Stomach (tissue), 9 donors: ENCODE data around the gene ANXA5. TPM values are rescaled to one million over a fixed set of nuclear protein-coding genes. Genes with fewer than 3 reads are reported as not detected.
"Not testable (repeated sequence)": the region's sequence is repeated elsewhere in the genome, so short reads cannot be mapped to it uniquely, and the experiment has no call there.

ENCODE experiments used
- DNase-seq, 2 donors: peaks; one replicate each; pipeline versions ENCODE4 v3.0.0 to v3.0.0-alpha.2; 2013 to 2019
- H3K27ac ChIP-seq, 5 donors: fragments of 200-600 bp in 4 of 5; sonication (generic) in 4 of 5; one replicate each; pipeline ENCODE4 v1.5.1; 2013 to 2019; ENCODE audit warnings: mild to moderate bottlenecking in 1 of 5, moderate library complexity in 1 of 5
- H3K27me3 ChIP-seq, 3 donors: fragments of 200-600 bp; sonication (generic); one replicate each; pipeline ENCODE4 v1.5.1; 2017 to 2019; ENCODE audit warnings: mixed run types in 1 of 3
- H3K36me3 ChIP-seq, 4 donors: fragments of 200-600 bp; sonication (generic); 1 replicate in 3 of 4; 2 replicates in 1 of 4; pipeline ENCODE4 v1.5.1; 2016 to 2019
- H3K4me1 ChIP-seq, 4 donors: fragments of 200-600 bp; sonication (generic); one replicate each; pipeline ENCODE4 v1.5.1; 2016 to 2019
- H3K4me3 ChIP-seq, 4 donors: fragments of 200-600 bp; sonication (generic) in 3 of 4; one replicate each; pipeline ENCODE4 v1.5.1; 2016 to 2019; ENCODE audit warnings: mild to moderate bottlenecking in 1 of 4
- H3K9me3 ChIP-seq, 4 donors: fragments of 200-600 bp; sonication (generic); one replicate each; pipeline ENCODE4 v1.5.1; 2016 to 2019
- CTCF ChIP-seq, 7 experiments: fragments of 450-650 bp in 4 of 7; fragments of 200-600 bp in 3 of 7; sonication (generic) in 3 of 7; IDR thresholded peaks; one replicate each; pipeline ENCODE4 v1.5.1; 2016 to 2019; ENCODE audit warnings: antibody characterized with exemption in 7 of 7, control low read depth in 2 of 7, mild to moderate bottlenecking in 1 of 7
- EP300 ChIP-seq: sonication (generic); formaldehyde crosslinking; IDR thresholded peaks from one replicate; pipeline ENCODE4 v1.6.1; 2017; ENCODE audit warnings: antibody characterized with exemption
- POLR2A ChIP-seq, 4 donors: fragments of 450-650 bp; IDR thresholded peaks; one replicate each; pipeline ENCODE4 v1.6.1; 2016; ENCODE audit warnings: antibody characterized with exemption in 4 of 4, control low read depth in 2 of 4, mild to moderate bottlenecking in 1 of 4, moderate library complexity in 1 of 4
- POLR2AphosphoS5 ChIP-seq, 3 donors: sonication (generic); formaldehyde crosslinking; IDR thresholded peaks; one replicate each; pipeline ENCODE4 v1.6.1; 2016; ENCODE audit warnings: antibody characterized with exemption in 3 of 3
- WGBS, 5 donors: extraction: QIAGEN DNeasy Blood & Tissue Kit in 3 of 5; methylation state at CpG; one replicate each; pipeline versions ENCODE4 v1.1.5 to v1.1.7; 2013 to 2018; 5-methylcytosine and 5-hydroxymethylcytosine counted together
- intact Hi-C: fragments of 100-400 bp; cut with DNase I; formaldehyde crosslinking; loops from one replicate; pipeline ENCODE4 v1.15.1; 2023; ENCODE audit warnings: low total_unique reads
- polyA plus RNA-seq, 3 donors: library from polyadenylated mRNA; stranded (reverse); fragments of 200-250 nt; gene quantifications; one replicate each; pipeline ENCODE4 v1.2.3, GENCODE V29; 2013
- total RNA-seq, 5 donors: library from RNA; depleted of rRNA; stranded (reverse); fragments of >200 nt; gene quantifications; one replicate each; pipeline versions ENCODE4 v1.1.0 to v1.2.3, GENCODE V29; 2014 to 2016
- donor health status: healthy with polysubstance abuse.
- donor health status: Bipolar disorder and iron deficiency.
- donor health status: healthy.

The ANXA5 gene
- total and polyA plus RNA-seq, 8 donors = 77.9 to 368 (median 144) TPM

GRCh38 chr4:121668368-121669162 lies 28.2 kb downstream of the ANXA5 start:
- H3K4me3 ChIP-seq = no peak overlapping the region
- no peak for DNase-seq
- intact Hi-C loops = no loop called here
- no peak for TF ChIP-seq CTCF (IDR thresholded peaks at IDR 0.05)
- no peak for TF ChIP-seq POLR2AphosphoS5 (IDR thresholded peaks at IDR 0.05)
- no peak for TF ChIP-seq POLR2A (IDR thresholded peaks at IDR 0.05)
- no peak for TF ChIP-seq EP300
- peak overlapping the region in 1 of 5 donors; percentile 46 for H3K27ac ChIP-seq
- H3K9me3 ChIP-seq = no peaks in the 10 kb centered on the region
- no peaks in the 10 kb centered on the region for H3K27me3 ChIP-seq
- H3K4me1 ChIP-seq = peaks cover 0 to 10% (median 4%) of the 10 kb centered on the region in 4 donors
- peaks cover 33 to 89% (median 80%) of the 10 kb centered on the region in 4 donors for H3K36me3 ChIP-seq
- 66 to 87% (median 83%) methylated on average over 4 of the region's 4 CpGs for WGBS, 5 donors

DNA sequence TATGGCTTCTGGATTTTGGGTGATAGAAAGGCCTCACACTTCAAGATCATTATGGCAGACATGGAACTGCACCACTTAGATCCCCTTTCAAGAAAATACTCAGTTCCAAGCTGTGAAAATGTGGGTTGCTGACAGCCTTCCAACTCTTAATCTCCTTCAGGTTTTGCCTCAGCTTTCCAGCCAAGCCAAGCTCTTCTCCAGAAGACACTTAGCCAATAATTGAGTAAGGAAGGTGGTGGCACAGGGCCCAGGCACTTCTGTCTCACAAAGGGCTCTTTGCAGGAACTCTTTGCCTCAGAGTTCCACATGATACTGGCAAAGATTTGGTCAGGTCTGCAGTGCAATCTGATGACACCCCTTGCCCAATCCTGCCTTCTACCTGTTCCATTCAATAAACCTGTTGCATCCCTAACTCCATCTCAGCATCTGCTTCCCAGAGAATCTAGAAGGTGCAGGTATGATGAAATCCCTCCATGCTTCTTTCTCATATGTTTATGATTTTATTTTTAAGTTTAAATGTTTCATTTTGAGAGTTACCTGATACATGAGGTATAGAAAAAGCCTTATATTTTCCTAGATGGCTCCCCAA lies 30.6 kb downstream of the ANXA5 start:
- H3K27me3 ChIP-seq = no peaks in the 10 kb centered on the region
- H3K4me1 ChIP-seq = peaks cover 0 to 10% (median 4%) of the 10 kb centered on the region in 4 donors
- H3K27ac ChIP-seq = no peak overlapping the region
- peaks cover 22 to 74% (median 69%) of the 10 kb centered on the region in 4 donors for H3K36me3 ChIP-seq
- no peak for TF ChIP-seq CTCF (IDR thresholded peaks at IDR 0.05)
- intact Hi-C loops = no loop called here
- H3K9me3 ChIP-seq = no peaks in the 10 kb centered on the region
- DNase-seq = no peak
- H3K4me3 ChIP-seq = no peak overlapping the region

DNA sequence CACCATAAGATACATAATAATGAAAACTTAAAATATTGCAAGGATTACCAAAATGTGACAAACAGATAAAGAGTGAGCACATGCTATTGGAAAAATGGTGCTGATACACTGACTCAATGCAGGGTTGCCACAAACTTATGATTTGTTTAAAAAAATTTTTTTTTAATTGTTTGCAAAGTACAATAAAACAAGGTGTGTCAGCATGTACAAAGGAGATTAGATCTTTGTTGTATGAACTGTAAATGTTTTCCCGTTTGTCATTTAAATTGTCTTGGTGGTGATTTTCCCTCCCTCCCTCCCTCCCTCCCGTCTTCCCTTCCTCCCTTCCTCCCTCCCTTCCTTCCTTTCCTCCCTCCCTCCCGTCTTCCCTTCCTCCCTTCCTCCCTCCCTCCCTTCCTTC lies 31.4 kb downstream of the ANXA5 start:
- peaks cover 22 to 66% (median 61%) of the 10 kb centered on the region in 4 donors for H3K36me3 ChIP-seq
- H3K27ac ChIP-seq = no peak overlapping the region
- H3K27me3 ChIP-seq = no peaks in the 10 kb centered on the region
- H3K4me3 ChIP-seq = no peak overlapping the region
- no peak for TF ChIP-seq POLR2AphosphoS5 (IDR thresholded peaks at IDR 0.05)
- TF ChIP-seq EP300 = no peak
- no peak for TF ChIP-seq CTCF (IDR thresholded peaks at IDR 0.05)
- TF ChIP-seq POLR2A (IDR thresholded peaks at IDR 0.05) = no peak
- peaks cover 0 to 10% (median 4%) of the 10 kb centered on the region in 4 donors for H3K4me1 ChIP-seq
- intact Hi-C loops = no loop called here
- DNase-seq = no peak
- WGBS, 5 donors = 30 to 54% (median 34%) methylated on average over 2 to 3 of the region's 3 CpGs
- no peaks in the 10 kb centered on the region for H3K9me3 ChIP-seq

GRCh38 chr4:121662225-121662624 lies 34.6 kb downstream of the ANXA5 start:
- DNase-seq = no peak
- 68 to 91% (median 82%) methylated on average over 5 of the region's 5 CpGs for WGBS, 5 donors
- TF ChIP-seq EP300 (no peak), CTCF (IDR thresholded peaks at IDR 0.05) (no peak), POLR2A (IDR thresholded peaks at IDR 0.05) (no peak), POLR2AphosphoS5 (IDR thresholded peaks at IDR 0.05) (no peak)
- H3K4me3 ChIP-seq = no peak overlapping the region
- peaks cover 0 to 35% (median 30%) of the 10 kb centered on the region in 4 donors for H3K36me3 ChIP-seq
- no peaks in the 10 kb centered on the region for H3K4me1 ChIP-seq
- no peaks in the 10 kb centered on the region for H3K27me3 ChIP-seq
- no peak overlapping the region for H3K27ac ChIP-seq
- no peaks in the 10 kb centered on the region for H3K9me3 ChIP-seq
- intact Hi-C loops = no loop called here

DNA sequence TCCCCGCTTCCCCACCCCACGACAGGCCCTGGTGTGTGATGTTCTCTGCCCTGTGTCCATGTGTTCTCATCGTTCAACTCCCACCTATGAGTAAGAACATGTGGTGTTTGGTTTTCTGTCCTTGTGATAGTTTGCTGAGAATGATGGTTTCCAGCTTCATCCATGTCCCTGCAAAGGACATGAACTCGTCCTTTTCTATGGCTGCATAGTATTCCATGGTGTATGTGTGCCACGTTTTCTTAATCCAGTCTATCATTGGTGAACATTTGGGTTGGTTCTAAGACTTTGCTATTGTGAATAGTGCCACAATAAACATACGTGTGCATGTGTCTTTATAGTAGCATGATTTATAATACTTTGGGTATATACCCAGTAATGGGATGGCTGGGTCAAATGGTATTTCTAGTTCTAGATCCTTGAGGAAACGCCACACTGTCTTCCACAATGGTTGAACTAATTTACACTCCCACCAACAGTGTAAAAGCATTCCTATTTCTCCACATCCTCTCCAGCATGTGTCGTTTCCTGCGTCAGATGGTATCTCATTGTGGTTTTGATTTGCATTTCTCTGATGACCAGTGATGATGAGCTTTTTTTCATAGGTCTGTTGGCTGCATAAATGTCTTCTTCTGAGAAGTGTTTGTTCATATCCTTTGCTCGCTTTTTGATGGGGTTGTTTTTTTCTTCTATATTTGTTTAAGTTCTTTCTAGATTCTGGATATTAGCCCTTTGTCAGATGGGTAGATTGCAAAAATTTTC lies 36.4 kb downstream of the ANXA5 start:
- peaks cover 0 to 20% (median 14%) of the 10 kb centered on the region in 4 donors for H3K36me3 ChIP-seq
- H3K4me1 ChIP-seq, H3K9me3 ChIP-seq, H3K27ac ChIP-seq, H3K4me3 ChIP-seq, H3K27me3 ChIP-seq, intact Hi-C loops, DNase-seq: not testable (repeated sequence)
- WGBS, 5 donors = 91 to 96% (median 92%) methylated on average over 10 of the region's 10 CpGs
